HepG2 (cell line): ENCODE results near the gene ZNF451. TPM values are rescaled to one million over a fixed set of nuclear protein-coding genes. Genes with fewer than 3 reads are reported as not detected.

Experiments
- ATF7-NPFF ChIP-seq: sonication (generic); formaldehyde crosslinking; IDR thresholded peaks from 2 replicates; pipeline ENCODE4 v1.8.1; 2023; ENCODE audit warnings: mild to moderate bottlenecking, low read depth, missing genetic modification reagents, moderate library complexity
- BORCS8-MEF2B ChIP-seq: sonication (generic); formaldehyde crosslinking; IDR thresholded peaks from 2 replicates; pipeline ENCODE4 v1.8.0; 2022; ENCODE audit warnings: mild to moderate bottlenecking, missing genetic modification reagents
- HDAC6 ChIP-seq: fragments of 200-600 bp; sonication (generic); IDR thresholded peaks from 2 replicates; pipeline ENCODE4 v1.7.0; 2017; ENCODE audit warnings: mild to moderate bottlenecking, antibody characterized with exemption, low read length, low read depth
- HMG20B ChIP-seq: conservative IDR thresholded peaks from 2 replicates; pipeline ENCODE4 v1.6.1; 2016; ENCODE audit warnings: missing genetic modification reagents, missing compliant biosample characterization
- MYNN ChIP-seq: sonication (generic); formaldehyde crosslinking; IDR thresholded peaks from 2 replicates; pipeline ENCODE4 v1.4.0; 2020; ENCODE audit warnings: mild to moderate bottlenecking, low read depth, missing genetic modification reagents
- PHB2 ChIP-seq: fragments of 450-650 bp; IDR thresholded peaks from 2 replicates; pipeline ENCODE4 v1.6.1; 2018; ENCODE audit not compliant: partially characterized antibody
- PHF20 ChIP-seq: sonication (generic); formaldehyde crosslinking; IDR thresholded peaks from 2 replicates; pipeline ENCODE4 v1.5.0; 2020; ENCODE audit warnings: mild to moderate bottlenecking, missing genetic modification reagents
- POLR2A ChIP-seq, 2 experiments: IDR thresholded peaks; 2 replicates each; pipeline ENCODE4 v1.6.1; 2011; ENCODE audit warnings: low read depth in 2 of 2, low read length in 2 of 2, mild to moderate bottlenecking in 1 of 2, moderate library complexity in 1 of 2; ENCODE audit not compliant: insufficient read depth in 1 of 2
- SCMH1 ChIP-seq: sonication (generic); formaldehyde crosslinking; IDR thresholded peaks from 2 replicates; pipeline ENCODE4 v1.9.0; 2021; ENCODE audit warnings: missing genetic modification reagents, mild to moderate bottlenecking, borderline replicate concordance
- ZBTB7B ChIP-seq: sonication (generic); formaldehyde crosslinking; IDR thresholded peaks from 2 replicates; pipeline ENCODE4 v1.4.0; 2020; ENCODE audit warnings: missing genetic modification reagents
- ZC3H13 ChIP-seq: sonication (generic); formaldehyde crosslinking; IDR thresholded peaks from 2 replicates; pipeline ENCODE4 v1.8.1; 2023; ENCODE audit warnings: mild to moderate bottlenecking, missing genetic modification reagents, moderate library complexity
- ZNF274 ChIP-seq: sonication (generic); formaldehyde crosslinking; IDR thresholded peaks from 2 replicates; pipeline ENCODE4 v1.5.1; 2020; ENCODE audit warnings: mild to moderate bottlenecking, missing genetic modification reagents
- ZNF3 ChIP-seq: IDR thresholded peaks from 2 replicates; pipeline ENCODE4 v1.7.0; 2017; ENCODE audit warnings: inconsistent platforms
- ZNF512 ChIP-seq: sonication (generic); formaldehyde crosslinking; IDR thresholded peaks from 2 replicates; pipeline ENCODE4 v1.4.0; 2020; ENCODE audit warnings: mild to moderate bottlenecking, missing genetic modification reagents
- ZNF773 ChIP-seq: sonication (generic); formaldehyde crosslinking; IDR thresholded peaks from 2 replicates; pipeline ENCODE4 v1.4.0; 2020; ENCODE audit warnings: missing genetic modification reagents, borderline replicate concordance
- polyA plus RNA-seq, 8 experiments: library from polyadenylated mRNA; depleted of rRNA in 3 of 8; stranded (reverse) in 7 of 8; unstranded in 1 of 8; fragments of >200 nt; fragmentation: Illumina TruSeq in 4 of 8; extraction: Trizol in 4 of 8; gene quantifications; 2 replicates each; pipeline versions ENCODE4 v1.2.1 to v1.2.3, GENCODE V29; 2011 to 2016; ENCODE audit warnings: low read depth in 4 of 8, missing spikeins in 1 of 8, mixed read lengths in 1 of 8; ENCODE audit not compliant: insufficient read depth in 1 of 8
- total RNA-seq, 5 experiments: library from RNA; depleted of rRNA; stranded (reverse); fragments of >200 nt; fragmentation: Illumina TruSeq; extraction: Trizol; gene quantifications; 2 replicates each; pipeline ENCODE4 v1.2.3, GENCODE V29; 2016; ENCODE audit warnings: low read depth in 1 of 5
- TF ChIP-seq, protein P1 (sequence below): sonication (generic); formaldehyde crosslinking; IDR thresholded peaks from 2 replicates; pipeline ENCODE4 v1.4.0; 2020; ENCODE audit warnings: missing genetic modification reagents
- TF ChIP-seq, protein P2 (sequence below): sonication (generic); formaldehyde crosslinking; IDR thresholded peaks from one replicate; pipeline ENCODE4 v1.5.1; 2020; ENCODE audit warnings: mild to moderate bottlenecking, missing genetic modification reagents; ENCODE audit errors: not compliant biosample characterization
- TF ChIP-seq, protein P3 (sequence below): sonication (generic); formaldehyde crosslinking; IDR thresholded peaks from 2 replicates; pipeline ENCODE4 v1.8.0; 2022; ENCODE audit warnings: missing genetic modification reagents, mild to moderate bottlenecking, borderline replicate concordance

Gene ZNF451
- total and polyA plus RNA-seq, 2 of the 13 experiments (the other 11 are each of a cell fraction or from before 2014, with no cell fraction given): 32.1 to 65.7 TPM

DNA sequence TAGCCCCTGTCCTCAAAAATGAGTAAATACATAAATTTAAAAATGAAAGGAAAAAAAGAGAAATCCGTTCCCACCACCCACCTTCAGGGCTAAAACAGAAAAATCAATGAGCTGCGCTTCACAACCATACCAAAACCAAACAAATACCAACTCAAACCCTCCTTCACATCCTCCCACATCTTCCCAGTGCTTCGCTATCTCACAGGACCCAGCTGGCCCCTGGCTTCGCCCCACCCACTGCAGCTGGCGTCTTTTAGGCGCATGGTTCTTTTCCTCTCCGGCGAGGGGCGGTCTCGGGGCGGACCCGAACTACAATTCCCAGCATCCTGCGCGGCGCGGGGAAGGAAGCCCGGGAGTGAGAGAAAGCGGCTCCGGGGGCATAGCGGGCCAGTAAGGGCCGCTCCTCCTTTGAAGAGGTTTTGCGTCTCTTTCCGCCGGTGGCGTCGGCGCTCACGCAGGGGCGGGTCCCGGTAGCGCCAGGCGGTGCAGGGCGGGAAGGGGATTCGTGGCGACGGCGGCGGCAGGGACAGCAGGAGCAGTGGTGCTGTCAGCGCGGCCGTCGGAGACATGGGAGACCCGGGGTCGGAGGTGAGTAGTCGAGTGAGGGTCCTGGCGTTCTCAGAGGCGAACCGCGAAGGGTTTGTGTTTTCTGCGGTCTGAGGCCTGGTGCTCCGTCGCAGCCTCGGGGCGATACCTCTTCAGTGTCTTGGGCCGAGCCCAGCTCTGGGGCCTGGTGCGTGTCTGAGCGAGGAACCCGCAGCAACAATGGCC is at the start of gene ZNF451 (continued):
- TF ChIP-seq, protein P1, sequence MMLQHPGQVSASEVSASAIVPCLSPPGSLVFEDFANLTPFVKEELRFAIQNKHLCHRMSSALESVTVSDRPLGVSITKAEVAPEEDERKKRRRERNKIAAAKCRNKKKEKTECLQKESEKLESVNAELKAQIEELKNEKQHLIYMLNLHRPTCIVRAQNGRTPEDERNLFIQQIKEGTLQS (CRISPR knock-in tag): 0 out of 2 replicates have a peak, but pooled peaks have one; percentile 15
- TF ChIP-seq ZBTB7B (CRISPR knock-in tag) (peak; percentile 38), PHF20 (CRISPR knock-in tag) (peak; percentile 69), ZNF274 (CRISPR knock-in tag) (peak; percentile 92), POLR2A (IDR thresholded peaks at IDR 0.05; ENCODE audit: insufficient read depth in 1 of 2, low read depth in 2 of 2, low read length in 2 of 2) (peak; percentile 83 to 85), PHB2 (no peak), MYNN (CRISPR knock-in tag) (peak; percentile 39; the same call in 1 of the 2 replicates), ZC3H13 (peak; percentile 70; the same call in 1 of the 2 replicates), ZNF512 (CRISPR knock-in tag) (no peak), ATF7-NPFF (CRISPR knock-in tag) (peak; percentile 85), ZNF773 (CRISPR knock-in tag) (0 out of 2 replicates have a peak, but pooled peaks have one; percentile 41), SCMH1 (CRISPR knock-in tag) (no peak), BORCS8-MEF2B (CRISPR knock-in tag) (peak; percentile 69), HDAC6 (no peak), ZNF3 (CRISPR knock-in tag) (no peak), HMG20B (CRISPR knock-in tag) (0 out of 2 replicates have a peak, but pooled peaks have one; percentile 14)
- TF ChIP-seq, protein P2, sequence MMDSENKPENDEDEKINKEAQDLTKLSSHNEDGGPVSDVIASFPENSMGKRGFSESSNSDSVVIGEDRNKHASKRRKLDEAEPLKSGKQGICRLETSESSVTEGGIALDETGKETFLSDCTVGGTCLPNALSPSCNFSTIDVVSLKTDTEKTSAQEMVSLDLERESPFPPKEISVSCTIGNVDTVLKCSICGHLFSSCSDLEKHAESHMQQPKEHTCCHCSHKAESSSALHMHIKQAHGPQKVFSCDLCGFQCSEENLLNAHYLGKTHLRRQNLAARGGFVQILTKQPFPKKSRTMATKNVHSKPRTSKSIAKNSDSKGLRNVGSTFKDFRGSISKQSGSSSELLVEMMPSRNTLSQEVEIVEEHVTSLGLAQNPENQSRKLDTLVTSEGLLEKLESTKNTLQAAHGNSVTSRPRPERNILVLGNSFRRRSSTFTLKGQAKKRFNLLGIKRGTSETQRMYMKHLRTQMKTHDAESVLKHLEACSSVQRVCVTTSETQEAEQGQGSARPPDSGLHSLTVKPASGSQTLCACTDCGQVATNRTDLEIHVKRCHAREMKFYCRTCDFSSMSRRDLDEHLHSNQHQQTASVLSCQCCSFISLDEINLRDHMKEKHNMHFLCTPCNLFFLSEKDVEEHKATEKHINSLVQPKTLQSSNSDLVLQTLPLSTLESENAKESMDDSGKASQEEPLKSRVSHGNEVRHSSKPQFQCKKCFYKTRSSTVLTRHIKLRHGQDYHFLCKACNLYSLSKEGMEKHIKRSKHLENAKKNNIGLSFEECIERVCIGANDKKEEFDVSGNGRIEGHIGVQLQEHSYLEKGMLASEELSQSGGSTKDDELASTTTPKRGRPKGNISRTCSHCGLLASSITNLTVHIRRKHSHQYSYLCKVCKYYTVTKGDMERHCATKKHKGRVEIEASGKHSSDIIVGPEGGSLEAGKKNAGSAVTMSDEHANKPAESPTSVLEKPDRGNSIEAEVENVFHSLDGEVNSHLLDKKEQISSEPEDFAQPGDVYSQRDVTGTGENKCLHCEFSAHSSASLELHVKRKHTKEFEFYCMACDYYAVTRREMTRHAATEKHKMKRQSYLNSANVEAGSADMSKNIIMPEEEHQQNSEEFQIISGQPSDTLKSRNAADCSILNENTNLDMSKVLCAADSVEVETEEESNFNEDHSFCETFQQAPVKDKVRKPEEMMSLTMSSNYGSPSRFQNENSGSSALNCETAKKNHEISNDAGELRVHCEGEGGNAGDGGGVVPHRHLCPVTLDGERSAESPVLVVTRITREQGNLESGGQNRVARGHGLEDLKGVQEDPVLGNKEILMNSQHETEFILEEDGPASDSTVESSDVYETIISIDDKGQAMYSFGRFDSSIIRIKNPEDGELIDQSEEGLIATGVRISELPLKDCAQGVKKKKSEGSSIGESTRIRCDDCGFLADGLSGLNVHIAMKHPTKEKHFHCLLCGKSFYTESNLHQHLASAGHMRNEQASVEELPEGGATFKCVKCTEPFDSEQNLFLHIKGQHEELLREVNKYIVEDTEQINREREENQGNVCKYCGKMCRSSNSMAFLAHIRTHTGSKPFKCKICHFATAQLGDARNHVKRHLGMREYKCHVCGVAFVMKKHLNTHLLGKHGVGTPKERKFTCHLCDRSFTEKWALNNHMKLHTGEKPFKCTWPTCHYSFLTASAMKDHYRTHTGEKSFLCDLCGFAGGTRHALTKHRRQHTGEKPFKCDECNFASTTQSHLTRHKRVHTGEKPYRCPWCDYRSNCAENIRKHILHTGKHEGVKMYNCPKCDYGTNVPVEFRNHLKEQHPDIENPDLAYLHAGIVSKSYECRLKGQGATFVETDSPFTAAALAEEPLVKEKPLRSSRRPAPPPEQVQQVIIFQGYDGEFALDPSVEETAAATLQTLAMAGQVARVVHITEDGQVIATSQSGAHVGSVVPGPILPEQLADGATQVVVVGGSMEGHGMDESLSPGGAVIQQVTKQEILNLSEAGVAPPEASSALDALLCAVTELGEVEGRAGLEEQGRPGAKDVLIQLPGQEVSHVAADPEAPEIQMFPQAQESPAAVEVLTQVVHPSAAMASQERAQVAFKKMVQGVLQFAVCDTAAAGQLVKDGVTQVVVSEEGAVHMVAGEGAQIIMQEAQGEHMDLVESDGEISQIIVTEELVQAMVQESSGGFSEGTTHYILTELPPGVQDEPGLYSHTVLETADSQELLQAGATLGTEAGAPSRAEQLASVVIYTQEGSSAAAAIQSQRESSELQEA: peak; percentile 90
- TF ChIP-seq, protein P3, sequence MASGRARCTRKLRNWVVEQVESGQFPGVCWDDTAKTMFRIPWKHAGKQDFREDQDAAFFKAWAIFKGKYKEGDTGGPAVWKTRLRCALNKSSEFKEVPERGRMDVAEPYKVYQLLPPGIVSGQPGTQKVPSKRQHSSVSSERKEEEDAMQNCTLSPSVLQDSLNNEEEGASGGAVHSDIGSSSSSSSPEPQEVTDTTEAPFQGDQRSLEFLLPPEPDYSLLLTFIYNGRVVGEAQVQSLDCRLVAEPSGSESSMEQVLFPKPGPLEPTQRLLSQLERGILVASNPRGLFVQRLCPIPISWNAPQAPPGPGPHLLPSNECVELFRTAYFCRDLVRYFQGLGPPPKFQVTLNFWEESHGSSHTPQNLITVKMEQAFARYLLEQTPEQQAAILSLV: no peak; the same call in 1 of the 2 replicates
